Small intestine (tissue), 7 donors: ENCODE results near the gene CNTN1. TPM values are rescaled to one million over a fixed set of nuclear protein-coding genes. Genes with fewer than 3 reads are reported as not detected.

Experiments used
- DNase-seq, 2 donors: peaks; one replicate each; pipeline versions ENCODE4 v3.0.0 to v3.0.0-alpha.2; 2013
- FAIRE-seq: peaks from 2 replicates; lab custom pipeline; 2012; peaks lifted over from hg19 to GRCh38; lab: Jason Lieb, UNC
- H3K27ac ChIP-seq, 3 donors: one replicate each; pipeline ENCODE4 v1.5.1; 2013; ENCODE audit warnings: low read length in 2 of 3, mild to moderate bottlenecking in 2 of 3, control low read depth in 1 of 3, inconsistent platforms in 1 of 3, low read depth in 1 of 3, moderate library complexity in 1 of 3
- H3K27me3 ChIP-seq, 3 donors: one replicate each; pipeline ENCODE4 v1.6.1; 2013; ENCODE audit warnings: low read length in 3 of 3, inconsistent platforms in 1 of 3; ENCODE audit not compliant: control insufficient read depth in 3 of 3, insufficient read depth in 3 of 3
- H3K36me3 ChIP-seq, 3 donors: one replicate each; pipeline ENCODE4 v1.6.1; 2013; ENCODE audit warnings: low read length in 3 of 3, inconsistent platforms in 1 of 3, low read depth in 1 of 3, mild to moderate bottlenecking in 1 of 3, moderate library complexity in 1 of 3; ENCODE audit not compliant: control insufficient read depth in 3 of 3, insufficient read depth in 2 of 3
- H3K4me1 ChIP-seq, 3 donors: one replicate each; pipeline ENCODE4 v1.6.1; 2013; ENCODE audit warnings: low read length in 2 of 3, inconsistent platforms in 1 of 3, low read depth in 1 of 3, mild to moderate bottlenecking in 1 of 3, moderate library complexity in 1 of 3; ENCODE audit not compliant: control insufficient read depth in 3 of 3, insufficient read depth in 2 of 3
- H3K4me3 ChIP-seq, 3 donors: one replicate each; pipeline ENCODE4 v1.5.1; 2013; ENCODE audit warnings: low read length in 3 of 3, control low read depth in 1 of 3, inconsistent platforms in 1 of 3, low read depth in 1 of 3, mild to moderate bottlenecking in 1 of 3, moderate library complexity in 1 of 3
- H3K9me3 ChIP-seq, 2 donors: one replicate each; pipeline ENCODE4 v1.6.1; 2013; ENCODE audit warnings: low read depth in 1 of 2, low read length in 1 of 2; ENCODE audit not compliant: control insufficient read depth in 2 of 2, insufficient read depth in 1 of 2
- WGBS, 3 donors: extraction: QIAGEN DNeasy Blood & Tissue Kit; methylation state at CpG; one replicate each; pipeline ENCODE4 v1.1.7; 2013; 5-methylcytosine and 5-hydroxymethylcytosine counted together
- polyA plus RNA-seq, 4 donors: library from polyadenylated mRNA; stranded (reverse) in 3 of 4; unstranded in 1 of 4; fragments of 200-250 nt in 3 of 4; fragments of 120-200 nt in 1 of 4; gene quantifications; one replicate each; pipeline versions ENCODE4 v1.2.1 to v1.2.3, GENCODE V29; 2013
- donor health status: healthy with polysubstance abuse.
- donor health status: control.
- donor health status: control.
- donor health status: Bipolar disorder and iron deficiency.
- donor health status: healthy.

CNTN1 gene
- polyA plus RNA-seq, 4 donors, result under 0.01 to 1.6 (median 0.56) TPM

- FAIRE-seq (no peak), DNase-seq (no peak)
- 12 to 36% (median 24%) methylated on average over 1 of the region's 1 CpG for WGBS, 3 donors
- Histone ChIP-seq H3K36me3 (no peaks in the 10 kb centered on the region), H3K27me3 (no peaks in the 10 kb centered on the region), H3K9me3 (no peaks in the 10 kb centered on the region), H3K4me3 (no peak overlapping the region), H3K4me1 (no peaks in the 10 kb centered on the region), H3K27ac (no peak overlapping the region)
Observed at GRCh38 chr12:40829738-40830144, 137.5 kb downstream of the CNTN1 start.

DNA sequence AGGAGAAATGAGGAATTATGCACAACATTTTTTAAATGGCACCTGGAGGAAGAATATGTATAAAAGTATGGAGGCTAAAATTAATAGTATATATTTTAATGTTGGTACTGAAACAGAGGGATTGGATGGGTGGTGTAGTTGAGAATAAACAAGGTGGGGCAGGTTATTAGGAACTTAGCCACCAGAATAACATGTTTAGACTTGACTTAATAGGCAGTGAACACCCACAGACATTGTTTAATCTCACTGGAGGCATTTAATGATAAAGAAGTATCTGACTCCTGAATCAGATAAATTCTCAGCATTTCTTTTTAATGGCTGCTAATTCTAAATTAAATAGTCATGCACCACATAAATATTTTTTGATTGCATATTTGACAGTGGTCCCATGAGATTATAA, 139.7 kb downstream of the CNTN1 start:
- H3K27me3 ChIP-seq, result no peaks in the 10 kb centered on the region
- no peak for FAIRE-seq

GRCh38 chr12:40832668-40833067, 140.4 kb downstream of the CNTN1 start:
- no peaks in the 10 kb centered on the region for H3K4me1 ChIP-seq
- H3K9me3 ChIP-seq, result no peaks in the 10 kb centered on the region
- no peak for DNase-seq
- H3K36me3 ChIP-seq, result no peaks in the 10 kb centered on the region
- FAIRE-seq, result no peak
- no peak overlapping the region for H3K27ac ChIP-seq
- H3K4me3 ChIP-seq, result no peak overlapping the region
- 40 to 68% (median 51%) methylated on average over 2 of the region's 2 CpGs for WGBS, 3 donors
- no peaks in the 10 kb centered on the region for H3K27me3 ChIP-seq

More for the DNA sequence above, 139.7 kb downstream of the CNTN1 start:
- no peaks in the 10 kb centered on the region for H3K36me3 ChIP-seq
- DNase-seq, result no peak
- no peak overlapping the region for H3K27ac ChIP-seq
- H3K4me3 ChIP-seq, result no peak overlapping the region
- no peaks in the 10 kb centered on the region for H3K9me3 ChIP-seq
- H3K4me1 ChIP-seq, result no peaks in the 10 kb centered on the region

DNA sequence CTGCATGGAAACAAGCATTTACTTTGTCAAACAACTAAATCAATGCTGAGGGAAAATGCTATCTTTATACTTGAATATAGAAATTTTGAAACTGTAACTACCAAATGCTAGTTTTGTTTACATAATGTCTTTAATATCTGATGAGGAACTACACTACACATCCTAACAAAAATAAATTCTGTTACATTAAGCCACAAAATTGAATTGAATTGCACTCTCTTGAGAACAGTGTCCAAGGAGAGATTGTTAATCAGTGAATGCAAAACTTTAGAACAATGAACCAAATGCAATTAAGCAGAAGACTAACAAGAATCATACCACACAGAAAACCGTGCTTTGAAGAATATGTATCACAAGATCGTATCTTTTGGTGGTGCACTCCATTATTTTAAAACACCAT, 141.6 kb downstream of the CNTN1 start:
- H3K27me3 ChIP-seq, result no peaks in the 10 kb centered on the region
- H3K4me3 ChIP-seq, result no peak overlapping the region
- H3K9me3 ChIP-seq, result no peaks in the 10 kb centered on the region
- no peaks in the 10 kb centered on the region for H3K4me1 ChIP-seq
- 76 to 84% (median 77%) methylated on average over 2 of the region's 2 CpGs for WGBS, 3 donors
- FAIRE-seq (no peak), DNase-seq (no peak)
- H3K36me3 ChIP-seq, result no peaks in the 10 kb centered on the region
- H3K27ac ChIP-seq, result no peak overlapping the region

- Histone ChIP-seq H3K9me3 (no peaks in the 10 kb centered on the region), H3K27ac (no peak overlapping the region), H3K4me3 (no peak overlapping the region), H3K36me3 (no peaks in the 10 kb centered on the region), H3K4me1 (no peaks in the 10 kb centered on the region), H3K27me3 (no peaks in the 10 kb centered on the region)
- DNase-seq (no peak), FAIRE-seq (no peak)
- 66 to 71% (median 70%) methylated on average over 5 of the region's 5 CpGs for WGBS, 3 donors
Observed at GRCh38 chr12:40834321-40834720, 142.1 kb downstream of the CNTN1 start.

DNA sequence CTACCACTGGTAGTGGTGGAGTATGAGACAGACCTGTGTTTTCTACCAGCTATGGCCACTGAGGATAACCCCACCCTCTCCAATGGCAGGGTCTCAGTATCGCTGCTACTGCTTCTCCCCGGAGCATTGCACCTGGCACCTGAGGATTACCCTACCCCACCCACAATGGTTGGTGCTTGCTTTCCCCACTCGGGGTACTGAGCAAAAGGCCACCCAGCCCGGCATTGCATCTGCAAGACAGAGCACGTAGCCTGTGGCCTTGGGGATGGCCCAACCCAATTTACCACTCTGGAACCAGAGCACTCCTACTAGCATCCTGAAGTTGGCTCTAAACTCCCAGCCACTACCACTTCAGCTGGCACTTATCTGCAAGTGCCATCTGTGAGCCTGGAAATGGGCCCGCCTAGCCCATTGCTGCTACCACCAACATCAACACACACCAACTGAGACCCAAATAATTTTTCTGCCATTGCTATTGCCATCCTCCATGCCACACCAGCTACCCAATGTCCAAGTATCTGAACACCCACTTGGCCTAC, 145.7 kb downstream of the CNTN1 start:
- Histone ChIP-seq H3K4me1 (no peaks in the 10 kb centered on the region), H3K4me3 (no peak overlapping the region), H3K27ac (no peak overlapping the region), H3K27me3 (no peaks in the 10 kb centered on the region), H3K36me3 (no peaks in the 10 kb centered on the region), H3K9me3 (no peaks in the 10 kb centered on the region)
- WGBS, 3 donors, result 89 to 94% (median 91%) methylated on average over 6 of the region's 6 CpGs
- FAIRE-seq (no peak), DNase-seq (no peak)

GRCh38 chr12:40843495-40843894, 151.3 kb downstream of the CNTN1 start:
- FAIRE-seq (no peak), DNase-seq (no peak)
- 50 to 60% (median 53%) methylated on average over 3 of the region's 3 CpGs for WGBS, 3 donors
- Histone ChIP-seq H3K4me1 (no peaks in the 10 kb centered on the region), H3K36me3 (no peaks in the 10 kb centered on the region), H3K27ac (no peak overlapping the region), H3K4me3 (no peak overlapping the region), H3K27me3 (no peaks in the 10 kb centered on the region), H3K9me3 (no peaks in the 10 kb centered on the region)

- 14 to 32% (median 32%) methylated on average over 1 of the region's 1 CpG for WGBS, 3 donors
- FAIRE-seq, result no peak
- no peaks in the 10 kb centered on the region for H3K9me3 ChIP-seq
- H3K4me1 ChIP-seq, result no peaks in the 10 kb centered on the region
- no peak overlapping the region for H3K27ac ChIP-seq
- H3K36me3 ChIP-seq, result no peaks in the 10 kb centered on the region
- no peak overlapping the region for H3K4me3 ChIP-seq
- H3K27me3 ChIP-seq, result no peaks in the 10 kb centered on the region
- no peak for DNase-seq
Observed at GRCh38 chr12:40853221-40853620, 161.0 kb downstream of the CNTN1 start.

- H3K27me3 ChIP-seq, result no peaks in the 10 kb centered on the region
- H3K4me1 ChIP-seq, result no peaks in the 10 kb centered on the region
- DNase-seq (no peak), FAIRE-seq (no peak)
- no peaks in the 10 kb centered on the region for H3K36me3 ChIP-seq
- H3K4me3 ChIP-seq, result no peak overlapping the region
- no peak overlapping the region for H3K27ac ChIP-seq
- 50 to 62% (median 60%) methylated on average over 4 of the region's 4 CpGs for WGBS, 3 donors
- no peaks in the 10 kb centered on the region for H3K9me3 ChIP-seq
Observed at GRCh38 chr12:40854604-40855003, 162.4 kb downstream of the CNTN1 start.
